Esophagus muscularis mucosa (tissue), 4 donors: ENCODE results near the gene SELENOT. TPM values are rescaled to one million over a fixed set of nuclear protein-coding genes. Genes with fewer than 3 reads are reported as not detected.

ENCODE experiments used
- DNase-seq: peaks from one replicate; pipeline ENCODE4 v3.0.0-alpha.2; 2017; ENCODE audit errors: extremely low spot score
- H3K27ac ChIP-seq, 4 donors: fragments of 200-600 bp; sonication (generic); replicated peaks in 1 of 4; 1 replicate in 3 of 4; 2 replicates in 1 of 4; pipeline ENCODE4 v1.5.1; 2016 to 2019; ENCODE audit warnings: mild to moderate bottlenecking in 1 of 4
- H3K27me3 ChIP-seq, 4 donors: fragments of 200-600 bp; sonication (generic); one replicate each; pipeline versions ENCODE4 v1.5.1 to v1.6.0; 2016 to 2019
- H3K36me3 ChIP-seq, 4 donors: fragments of 200-600 bp; sonication (generic); one replicate each; pipeline ENCODE4 v1.5.1; 2016 to 2019
- H3K4me1 ChIP-seq, 4 donors: fragments of 200-600 bp; sonication (generic); one replicate each; pipeline ENCODE4 v1.5.1; 2016 to 2019
- H3K4me3 ChIP-seq, 4 donors: fragments of 200-600 bp; sonication (generic); 1 replicate in 2 of 4; 2 replicates in 2 of 4; pipeline ENCODE4 v1.5.1; 2016 to 2019; ENCODE audit warnings: mild to moderate bottlenecking in 4 of 4, moderate library complexity in 1 of 4
- H3K9me3 ChIP-seq, 4 donors: fragments of 200-600 bp; sonication (generic); 1 replicate in 3 of 4; 2 replicates in 1 of 4; pipeline ENCODE4 v1.5.1; 2016 to 2019
- EP300 ChIP-seq: sonication (generic); formaldehyde crosslinking; IDR thresholded peaks from one replicate; pipeline ENCODE4 v1.6.1; 2017; ENCODE audit warnings: antibody characterized with exemption
- POLR2A ChIP-seq: fragments of 450-650 bp; IDR thresholded peaks from one replicate; pipeline ENCODE4 v1.6.1; 2017; ENCODE audit warnings: antibody characterized with exemption, moderate library complexity, mild to moderate bottlenecking, low read depth
- POLR2AphosphoS5 ChIP-seq, 2 donors: sonication (generic); formaldehyde crosslinking; IDR thresholded peaks; one replicate each; pipeline ENCODE4 v1.6.1; 2017; ENCODE audit warnings: antibody characterized with exemption in 2 of 2
- WGBS: methylation state at CpG from one replicate; pipeline ENCODE4 v1.1.5; 2018; 5-methylcytosine and 5-hydroxymethylcytosine counted together
- intact Hi-C: fragments of 100-400 bp; cut with DNase I; formaldehyde crosslinking; loops from one replicate; pipeline ENCODE4 v1.15.1; 2023
- total RNA-seq, 4 donors: library from RNA; depleted of rRNA; stranded (reverse); fragments of >200 nt; gene quantifications; one replicate each; pipeline versions ENCODE4 v1.1.0 to v1.2.1, GENCODE V29; 2016
- TF ChIP-seq, protein P1 (sequence below), 3 experiments: fragments of 200-600 bp in 2 of 3; fragments of 450-650 bp in 1 of 3; sonication (generic) in 2 of 3; IDR thresholded peaks; one replicate each; pipeline ENCODE4 v1.5.1; 2017 to 2019; ENCODE audit warnings: antibody characterized with exemption in 3 of 3, mild to moderate bottlenecking in 2 of 3, moderate library complexity in 1 of 3

Gene SELENOT
- total RNA-seq, 4 donors from 2014 or later = 34.5 to 124 (median 67.5) TPM

DNA sequence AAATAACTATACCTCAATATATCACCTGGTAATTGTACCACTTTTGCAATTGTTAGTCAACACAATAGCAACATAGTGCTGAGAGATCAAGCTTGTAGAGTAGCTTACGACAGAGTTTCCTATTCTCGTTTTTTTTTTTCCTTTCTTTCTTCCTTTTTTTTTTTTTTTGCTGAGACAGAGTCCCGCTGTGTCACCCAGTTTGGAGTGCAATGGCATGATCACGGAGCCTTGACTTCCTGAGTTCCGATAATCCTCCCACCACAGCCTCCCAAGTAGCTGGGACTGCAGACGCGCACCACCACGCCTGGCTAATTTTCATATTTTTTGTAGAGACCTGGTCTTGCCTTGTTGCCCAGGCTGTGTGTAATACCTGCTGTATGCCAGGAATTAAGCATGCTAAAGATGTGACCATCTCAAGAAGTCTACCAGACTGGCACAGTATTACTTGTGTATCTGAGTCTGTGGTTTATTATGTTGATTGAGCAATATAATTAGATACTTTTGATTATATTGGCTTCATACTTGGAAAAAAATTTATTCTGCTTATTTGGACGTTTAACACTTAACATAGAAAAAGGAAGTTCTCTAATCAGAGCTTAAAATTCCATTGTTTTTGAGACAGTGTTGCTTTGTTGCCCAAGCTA is 3.0 kb downstream of the SELENOT start:
- Histone ChIP-seq H3K4me1 (peaks cover 37 to 77% (median 73%) of the 10 kb centered on the region in 4 donors), H3K4me3 (no peak overlapping the region), H3K9me3 (no peaks in the 10 kb centered on the region), H3K27me3 (no peaks in the 10 kb centered on the region), H3K36me3 (peaks cover 0 to 7% (median 0%) of the 10 kb centered on the region in 4 donors), H3K27ac (peak overlapping the region in 1 of 4 donors; percentile 45)
- intact Hi-C loops = no loop called here
- no peak for DNase-seq
- WGBS = 67% methylated on average over 9 of the region's 9 CpGs
- no peak for TF ChIP-seq EP300
- no peak for TF ChIP-seq POLR2AphosphoS5 (IDR thresholded peaks at IDR 0.05)
- no peak for TF ChIP-seq POLR2A
- TF ChIP-seq, protein P1, sequence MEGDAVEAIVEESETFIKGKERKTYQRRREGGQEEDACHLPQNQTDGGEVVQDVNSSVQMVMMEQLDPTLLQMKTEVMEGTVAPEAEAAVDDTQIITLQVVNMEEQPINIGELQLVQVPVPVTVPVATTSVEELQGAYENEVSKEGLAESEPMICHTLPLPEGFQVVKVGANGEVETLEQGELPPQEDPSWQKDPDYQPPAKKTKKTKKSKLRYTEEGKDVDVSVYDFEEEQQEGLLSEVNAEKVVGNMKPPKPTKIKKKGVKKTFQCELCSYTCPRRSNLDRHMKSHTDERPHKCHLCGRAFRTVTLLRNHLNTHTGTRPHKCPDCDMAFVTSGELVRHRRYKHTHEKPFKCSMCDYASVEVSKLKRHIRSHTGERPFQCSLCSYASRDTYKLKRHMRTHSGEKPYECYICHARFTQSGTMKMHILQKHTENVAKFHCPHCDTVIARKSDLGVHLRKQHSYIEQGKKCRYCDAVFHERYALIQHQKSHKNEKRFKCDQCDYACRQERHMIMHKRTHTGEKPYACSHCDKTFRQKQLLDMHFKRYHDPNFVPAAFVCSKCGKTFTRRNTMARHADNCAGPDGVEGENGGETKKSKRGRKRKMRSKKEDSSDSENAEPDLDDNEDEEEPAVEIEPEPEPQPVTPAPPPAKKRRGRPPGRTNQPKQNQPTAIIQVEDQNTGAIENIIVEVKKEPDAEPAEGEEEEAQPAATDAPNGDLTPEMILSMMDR (IDR thresholded peaks at IDR 0.05) = no peak

DNA sequence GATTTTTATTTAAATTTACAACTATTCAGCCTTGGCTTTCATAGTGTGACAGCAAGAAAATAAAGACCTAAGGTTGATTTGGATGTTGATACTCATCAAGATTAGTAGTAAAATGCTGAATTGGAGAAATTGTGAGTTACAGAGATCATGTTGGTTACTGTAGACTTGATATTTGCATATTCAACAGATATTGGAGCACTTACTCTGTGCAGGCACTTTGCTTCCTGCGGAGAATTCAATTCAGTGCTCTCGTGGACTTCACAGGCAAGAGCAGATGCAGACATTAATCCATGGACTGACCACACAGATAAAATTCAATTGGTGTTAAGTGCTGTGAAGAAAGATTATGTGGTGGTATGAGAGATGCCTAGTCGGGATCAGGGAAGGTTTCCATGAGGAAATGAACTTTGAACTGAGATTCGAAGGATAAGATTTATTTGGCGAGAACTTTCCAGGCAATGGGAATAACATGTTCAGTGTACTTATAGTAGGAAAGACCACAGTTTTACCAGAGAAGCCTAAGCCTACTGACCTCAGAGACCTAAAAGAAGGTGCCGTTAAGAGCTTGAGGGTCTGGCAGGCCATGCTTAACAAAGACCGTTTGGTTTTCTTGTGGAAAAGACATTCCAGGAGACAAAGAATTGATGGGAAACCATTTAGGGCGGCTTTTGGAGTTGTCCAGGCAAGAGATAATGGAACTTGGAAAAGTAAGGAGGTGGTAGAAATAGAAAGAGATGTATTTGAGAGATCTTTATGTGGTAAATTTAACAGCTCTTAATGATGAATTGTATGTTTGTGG is 4.3 kb downstream of the SELENOT start:
- DNase-seq = no peak
- Histone ChIP-seq H3K9me3 (no peaks in the 10 kb centered on the region), H3K4me1 (peaks cover 33 to 74% (median 72%) of the 10 kb centered on the region in 4 donors), H3K27ac (no peak overlapping the region), H3K36me3 (peaks cover 0 to 18% (median 10%) of the 10 kb centered on the region in 4 donors), H3K4me3 (no peak overlapping the region), H3K27me3 (no peaks in the 10 kb centered on the region)
- 82% methylated on average over 8 of the region's 8 CpGs for WGBS
- intact Hi-C loops = no loop called here
- TF ChIP-seq POLR2AphosphoS5 (IDR thresholded peaks at IDR 0.05) (no peak), POLR2A (no peak), EP300 (no peak)
- TF ChIP-seq, protein P1 (IDR thresholded peaks at IDR 0.05) = no peak

DNA sequence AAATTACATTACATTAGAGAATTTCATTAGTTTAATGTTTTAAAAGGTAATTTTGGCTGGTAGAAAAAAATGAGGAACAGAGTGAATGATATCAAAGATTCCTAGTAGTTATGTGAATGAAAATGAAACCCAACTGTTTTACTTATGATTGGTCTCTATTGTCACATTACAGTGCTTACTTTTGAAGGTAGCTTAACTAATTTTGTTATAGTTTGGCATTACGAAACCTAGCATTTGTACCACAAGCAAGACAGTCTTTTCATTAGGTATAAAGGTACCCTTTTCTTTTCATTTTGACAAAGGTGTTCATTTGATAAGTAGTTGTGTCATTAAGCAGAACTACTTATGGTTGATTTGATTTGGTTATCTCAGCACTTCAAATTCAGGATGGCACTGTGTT is 6.9 kb downstream of the SELENOT start:
- no peaks in the 10 kb centered on the region for H3K9me3 ChIP-seq
- no peak overlapping the region for H3K27ac ChIP-seq
- H3K27me3 ChIP-seq = no peaks in the 10 kb centered on the region
- WGBS = 0% methylated on average over 1 of the region's 1 CpG
- TF ChIP-seq POLR2A = no peak
- no peak for TF ChIP-seq POLR2AphosphoS5 (IDR thresholded peaks at IDR 0.05)
- TF ChIP-seq EP300 = no peak
- TF ChIP-seq, protein P1 (IDR thresholded peaks at IDR 0.05) = no peak
- intact Hi-C loops = no loop called here
- H3K36me3 ChIP-seq = peaks cover 0 to 18% (median 10%) of the 10 kb centered on the region in 4 donors
- DNase-seq = no peak
- H3K4me3 ChIP-seq = no peak overlapping the region
- H3K4me1 ChIP-seq = peaks cover 29 to 77% (median 74%) of the 10 kb centered on the region in 4 donors

DNA sequence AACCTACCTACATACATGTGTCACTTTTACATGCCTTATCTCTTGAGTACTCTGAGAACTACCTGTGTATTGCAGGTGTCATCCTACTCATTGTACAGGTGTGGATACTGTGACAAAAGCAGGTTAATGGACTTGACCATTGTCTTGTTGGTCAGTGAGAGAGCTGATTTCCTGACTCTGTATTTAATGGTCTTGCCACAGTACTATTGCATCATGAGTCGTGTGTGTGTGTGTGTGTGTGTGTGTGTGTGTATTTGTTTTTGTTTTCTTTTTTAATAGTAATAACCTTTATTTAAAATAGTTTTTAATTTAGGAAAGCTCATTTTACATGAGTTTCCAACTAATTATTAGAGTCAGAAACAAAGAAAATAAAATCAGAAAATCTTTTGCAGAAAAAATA is 7.7 kb downstream of the SELENOT start:
- Histone ChIP-seq H3K4me3 (no peak overlapping the region), H3K27ac (no peak overlapping the region), H3K27me3 (no peaks in the 10 kb centered on the region), H3K4me1 (peaks cover 26 to 69% (median 66%) of the 10 kb centered on the region in 4 donors), H3K9me3 (no peaks in the 10 kb centered on the region), H3K36me3 (peaks cover 0 to 18% (median 10%) of the 10 kb centered on the region in 4 donors)
- intact Hi-C loops = no loop called here
- TF ChIP-seq POLR2AphosphoS5 (IDR thresholded peaks at IDR 0.05) = no peak
- TF ChIP-seq EP300 = no peak
- TF ChIP-seq POLR2A = no peak
- TF ChIP-seq, protein P1 (IDR thresholded peaks at IDR 0.05) = no peak
- WGBS = 22% methylated on average over 1 of the region's 1 CpG
- DNase-seq = no peak
